Epithelial cell of esophagus (primary cell): ENCODE data around the gene SCAMP1.
A peak's percentile ranks its signal among the peaks of the same experiment; 100 is the strongest.

Experiments
- DNase-seq: peaks from one replicate; pipeline ENCODE4 v3.0.0; 2010; ENCODE audit warnings: low read depth
- H3K4me3 ChIP-seq: 2 replicates; pipeline ENCODE4 v1.5.1; 2011; ENCODE audit warnings: mild to moderate bottlenecking, low read length, control low read depth
- TF ChIP-seq, protein P1 (sequence below): IDR thresholded peaks from 2 replicates; pipeline ENCODE4 v1.5.1; 2011; ENCODE audit warnings: low read depth, mild to moderate bottlenecking, low read length, control low read depth, inconsistent platforms; ENCODE audit not compliant: insufficient read depth; ENCODE audit errors: missing control alignments

The SCAMP1 gene

DNA sequence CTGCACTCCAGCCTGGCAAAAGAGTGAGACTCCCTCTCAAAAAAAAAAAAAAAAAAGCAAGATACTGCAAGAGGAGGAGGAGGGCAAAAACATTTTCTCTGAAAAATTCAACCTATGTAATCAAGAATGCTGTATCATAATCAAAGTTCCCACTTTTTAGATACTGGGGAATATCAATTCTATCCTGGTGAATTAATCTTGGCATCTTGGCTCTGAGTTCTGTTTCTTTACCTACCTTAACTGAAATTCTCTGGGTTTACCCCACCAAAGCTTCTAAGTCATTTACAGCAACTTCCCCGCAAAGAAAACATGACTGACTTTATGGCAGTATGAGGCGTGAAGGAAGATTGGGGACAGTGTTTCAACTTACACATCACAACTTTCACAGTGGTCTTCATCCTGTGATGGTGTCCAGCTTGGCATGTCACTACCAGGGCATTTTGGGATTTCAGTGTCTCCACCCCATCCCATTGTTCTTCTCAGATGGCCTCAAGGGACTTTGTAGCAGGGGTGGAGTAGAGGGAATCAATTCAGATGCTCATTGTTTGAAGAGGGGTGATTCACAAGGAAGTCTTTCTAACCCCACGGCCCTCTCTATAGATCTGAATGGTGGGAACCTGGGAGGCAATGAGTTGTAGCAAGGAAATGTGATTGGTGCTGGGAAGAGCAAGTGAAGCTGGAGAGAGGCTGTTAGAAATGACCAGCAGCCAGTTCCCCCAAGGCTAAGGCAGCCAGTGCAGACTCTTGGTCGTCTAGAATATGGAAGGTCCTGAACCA, 130.5 kb downstream of the SCAMP1 start:
- no peak overlapping the region for H3K4me3 ChIP-seq
- DNase-seq: peak; percentile 75
- TF ChIP-seq, protein P1, sequence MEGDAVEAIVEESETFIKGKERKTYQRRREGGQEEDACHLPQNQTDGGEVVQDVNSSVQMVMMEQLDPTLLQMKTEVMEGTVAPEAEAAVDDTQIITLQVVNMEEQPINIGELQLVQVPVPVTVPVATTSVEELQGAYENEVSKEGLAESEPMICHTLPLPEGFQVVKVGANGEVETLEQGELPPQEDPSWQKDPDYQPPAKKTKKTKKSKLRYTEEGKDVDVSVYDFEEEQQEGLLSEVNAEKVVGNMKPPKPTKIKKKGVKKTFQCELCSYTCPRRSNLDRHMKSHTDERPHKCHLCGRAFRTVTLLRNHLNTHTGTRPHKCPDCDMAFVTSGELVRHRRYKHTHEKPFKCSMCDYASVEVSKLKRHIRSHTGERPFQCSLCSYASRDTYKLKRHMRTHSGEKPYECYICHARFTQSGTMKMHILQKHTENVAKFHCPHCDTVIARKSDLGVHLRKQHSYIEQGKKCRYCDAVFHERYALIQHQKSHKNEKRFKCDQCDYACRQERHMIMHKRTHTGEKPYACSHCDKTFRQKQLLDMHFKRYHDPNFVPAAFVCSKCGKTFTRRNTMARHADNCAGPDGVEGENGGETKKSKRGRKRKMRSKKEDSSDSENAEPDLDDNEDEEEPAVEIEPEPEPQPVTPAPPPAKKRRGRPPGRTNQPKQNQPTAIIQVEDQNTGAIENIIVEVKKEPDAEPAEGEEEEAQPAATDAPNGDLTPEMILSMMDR: no peak

DNA sequence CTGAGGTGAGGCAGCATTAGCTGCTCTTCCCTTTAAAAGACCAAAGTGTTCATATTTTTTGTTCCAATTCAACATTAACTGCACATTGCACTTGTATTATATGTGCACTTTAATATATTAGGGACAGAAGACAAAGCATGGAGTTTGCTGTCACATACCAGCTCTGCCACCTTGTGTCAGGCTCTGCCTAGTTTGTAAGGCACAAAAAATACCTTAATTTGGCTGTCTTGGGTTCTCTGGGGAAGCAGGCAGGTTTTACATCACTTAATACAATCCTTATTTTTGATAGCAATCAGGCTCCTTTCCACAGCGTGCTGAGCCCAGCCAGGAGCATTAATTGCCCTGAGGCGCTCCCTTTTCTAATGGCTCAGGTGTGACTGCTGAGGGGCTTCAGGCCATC, 131.8 kb downstream of the SCAMP1 start:
- TF ChIP-seq, protein P1: no peak
- no peak for DNase-seq

DNA sequence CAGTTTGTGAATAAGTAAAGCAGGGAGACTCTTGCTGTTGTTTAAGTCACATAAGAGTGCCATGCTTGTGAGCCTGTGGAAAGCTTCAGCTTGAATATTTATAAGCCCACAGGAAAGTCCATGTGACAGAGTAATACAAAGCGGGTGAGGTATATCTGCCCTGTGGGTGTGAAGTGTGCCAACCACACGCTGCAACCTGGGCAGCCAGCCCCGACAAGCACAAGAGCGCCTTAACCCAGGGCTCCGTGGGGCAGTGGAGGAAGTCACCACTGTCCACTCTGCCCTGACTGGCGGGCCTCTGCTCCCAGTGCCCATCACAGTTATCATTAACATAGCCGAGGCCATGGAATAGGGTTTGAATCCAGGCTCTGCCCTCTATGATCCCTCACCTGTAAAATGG, 132.2 kb downstream of the SCAMP1 start:
- TF ChIP-seq, protein P1: no peak

More for the DNA sequence above, 131.8 kb downstream of the SCAMP1 start:
- no peak overlapping the region for H3K4me3 ChIP-seq

DNA sequence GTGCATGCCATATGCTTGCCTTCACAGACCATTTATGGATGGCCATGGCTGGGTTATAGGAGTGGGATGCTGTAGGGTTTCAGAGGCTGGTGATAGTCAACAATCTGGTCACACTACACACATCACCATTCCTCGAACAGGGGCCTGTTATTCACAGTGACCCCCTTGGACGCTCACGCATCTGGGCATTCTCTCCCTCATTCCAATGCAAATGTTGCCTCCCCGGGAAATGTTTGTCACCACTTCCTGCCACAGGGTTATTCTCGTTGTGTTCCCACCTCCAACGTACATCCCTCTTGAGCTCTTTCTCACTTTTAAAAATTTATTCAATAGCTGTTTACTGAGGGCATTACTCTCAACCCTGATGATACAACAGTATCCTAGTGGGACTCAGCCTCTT, 135.4 kb downstream of the SCAMP1 start:
- no peak overlapping the region for H3K4me3 ChIP-seq
- TF ChIP-seq, protein P1: no peak
- DNase-seq: no peak

More for the DNA sequence above, 132.2 kb downstream of the SCAMP1 start:
- DNase-seq: no peak
- no peak overlapping the region for H3K4me3 ChIP-seq

DNA sequence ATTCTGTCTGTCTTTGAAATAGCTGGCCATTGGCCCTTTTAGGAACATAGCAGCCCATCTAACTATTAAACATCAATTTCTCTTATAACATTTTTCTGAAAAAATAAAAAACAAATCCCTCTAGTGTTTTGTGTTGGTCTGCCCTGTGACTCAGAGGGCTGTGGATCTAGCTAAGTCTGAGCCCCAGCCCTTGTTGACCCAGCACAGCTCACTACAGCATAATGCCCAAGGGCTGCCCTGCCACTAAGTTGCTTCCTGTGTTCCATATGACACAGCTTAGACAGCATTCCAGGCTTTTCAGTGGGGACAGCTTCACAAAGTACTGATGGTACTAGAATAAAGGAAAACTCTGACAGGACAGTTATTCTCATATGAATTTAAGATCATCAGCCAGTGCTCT, 136.0 kb downstream of the SCAMP1 start:
- DNase-seq: peak; percentile 71
- no peak overlapping the region for H3K4me3 ChIP-seq
- TF ChIP-seq, protein P1: no peak

DNA sequence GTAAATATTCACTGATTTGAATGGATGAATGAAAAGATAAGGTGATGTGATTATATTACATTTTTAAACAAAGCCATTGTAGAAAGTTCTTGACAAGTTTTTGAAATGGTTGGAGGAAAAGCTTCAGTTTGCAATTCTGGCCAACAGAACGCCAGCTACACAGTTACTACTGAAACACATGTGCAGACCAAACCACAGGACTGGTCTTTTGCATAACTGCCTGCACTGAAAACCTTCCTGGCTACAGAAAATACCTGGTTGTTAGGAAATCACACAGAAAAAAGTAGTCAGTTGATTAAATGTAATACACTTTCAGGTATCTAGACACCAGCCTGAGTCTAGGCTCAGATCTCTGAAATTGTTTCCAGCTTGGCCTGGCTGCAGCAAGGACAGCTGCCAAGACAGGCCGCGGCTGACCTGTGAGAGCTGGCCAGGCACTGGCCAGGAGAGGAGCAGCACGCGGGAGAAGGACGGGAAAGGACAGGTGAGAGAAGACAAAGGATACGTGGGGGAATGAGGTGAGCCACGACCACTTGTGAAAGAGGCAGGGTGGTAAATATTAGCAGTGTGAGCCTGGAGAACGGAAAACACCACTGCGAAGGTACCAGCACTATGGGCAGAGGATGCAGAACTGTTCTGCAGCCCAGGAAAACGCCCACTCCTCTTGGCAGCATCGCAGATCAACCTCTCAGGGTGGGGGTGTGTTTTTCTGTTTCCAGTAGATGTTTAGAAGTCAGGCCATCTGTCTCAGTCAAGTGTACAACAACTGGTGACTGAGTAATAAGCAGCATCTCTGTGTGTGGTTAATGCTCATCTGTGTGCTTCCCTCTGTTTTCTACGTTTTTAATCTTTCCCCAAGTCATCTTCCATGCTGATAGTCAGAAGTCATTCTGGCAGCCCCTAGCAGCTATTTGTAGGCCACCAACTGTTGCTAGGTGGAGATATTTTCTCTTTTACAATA, 137.4 kb downstream of the SCAMP1 start:
- DNase-seq: no peak
- H3K4me3 ChIP-seq: no peak overlapping the region
- TF ChIP-seq, protein P1: no peak
